NCI-H446 treated with DMSO at 0.1 percent for 48 hours (cell line): Measurements from ENCODE around the gene ATP8A1.
"Not testable (repeated sequence)": the region's sequence is repeated elsewhere in the genome, so short reads cannot be mapped to it uniquely, and the experiment has no call there.

Experiments
- DNase-seq: peaks from one replicate; lab custom pipeline; 2025; lab: John Stamatoyannopoulos, UW

The ATP8A1 gene

GRCh38 chr4:42501624-42502401 is 155.1 kb downstream of the ATP8A1 start:
- DNase-seq: no peak

GRCh38 chr4:42498040-42498439 is 158.9 kb downstream of the ATP8A1 start:
- DNase-seq: no peak

DNA sequence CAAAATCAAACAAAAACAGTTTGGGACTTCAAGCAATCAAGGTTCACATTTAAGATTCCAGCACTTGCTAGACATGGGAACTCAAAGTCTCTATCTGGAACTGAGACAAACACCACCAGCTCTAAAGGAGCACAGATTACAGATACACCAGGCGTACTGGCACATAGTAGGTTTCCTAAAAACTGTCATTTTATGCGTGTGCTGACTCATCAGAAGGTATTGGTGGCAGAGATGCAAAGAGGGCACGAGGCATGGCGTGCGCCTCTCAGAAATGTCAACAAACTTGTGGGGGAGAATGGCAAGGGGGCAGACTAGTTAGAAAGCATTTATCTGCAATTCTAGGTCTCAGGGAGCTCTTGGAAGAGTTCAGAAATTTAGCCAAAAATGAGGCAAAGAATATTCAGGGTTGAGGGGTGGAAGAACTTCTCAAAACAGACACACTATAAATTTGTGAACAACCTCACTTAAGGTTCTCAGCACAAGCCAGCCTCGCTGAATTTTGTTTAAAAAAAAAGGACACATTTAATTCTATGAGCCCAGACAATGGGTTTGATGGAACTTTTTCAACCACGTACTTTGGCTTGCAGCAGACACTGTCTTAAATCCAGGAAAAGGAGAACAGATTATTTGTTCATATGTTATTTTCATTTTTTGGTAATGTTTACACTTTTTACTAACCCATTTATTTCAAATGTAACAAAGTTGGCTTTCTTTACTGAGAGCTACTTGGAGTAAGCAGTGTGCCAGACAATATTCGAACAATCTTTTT is 159.6 kb downstream of the ATP8A1 start:
- DNase-seq: no peak

GRCh38 chr4:42492962-42493361 is 163.9 kb downstream of the ATP8A1 start:
- no peak for DNase-seq

DNA sequence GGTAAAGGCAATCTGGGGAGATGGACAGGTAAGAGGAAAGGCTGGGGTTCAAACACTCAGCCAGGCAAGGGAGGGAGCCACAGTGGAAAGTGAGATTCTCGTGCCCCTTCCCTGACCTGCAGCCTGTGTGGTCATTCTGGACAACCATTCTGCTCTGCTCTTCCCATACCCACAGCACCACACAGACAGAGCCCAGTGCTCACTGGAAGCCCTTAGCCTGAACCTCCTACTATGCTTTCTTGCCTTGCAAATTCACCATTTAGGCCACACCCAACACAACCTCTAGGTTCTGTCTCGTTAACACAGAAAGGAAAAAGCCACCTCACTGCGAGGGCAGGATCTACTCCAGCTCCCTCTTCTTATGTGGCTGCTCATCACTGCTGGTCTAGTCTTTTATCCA is 166.9 kb downstream of the ATP8A1 start:
- DNase-seq: no peak

GRCh38 chr4:42489095-42489494 is 167.8 kb downstream of the ATP8A1 start:
- no peak for DNase-seq

DNA sequence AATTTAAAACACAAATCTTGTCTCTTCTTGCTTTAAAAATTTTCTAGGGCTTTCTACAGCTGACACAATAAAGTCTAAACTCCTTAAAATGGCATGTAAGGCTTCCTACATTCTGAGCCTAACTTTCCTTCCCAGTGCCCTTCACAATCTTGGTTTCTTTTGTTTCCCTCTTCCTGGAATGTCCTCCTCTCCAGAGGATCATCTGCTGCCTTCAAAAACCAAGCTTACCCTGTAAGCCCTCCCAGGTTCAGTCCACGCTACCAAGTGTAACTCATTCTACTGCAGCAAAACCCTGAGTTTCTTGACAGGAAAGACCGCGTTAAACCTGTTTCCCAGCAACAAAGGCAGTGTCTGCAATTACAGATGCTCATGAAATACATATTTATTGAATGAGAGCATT is 168.4 kb downstream of the ATP8A1 start:
- no peak for DNase-seq

DNA sequence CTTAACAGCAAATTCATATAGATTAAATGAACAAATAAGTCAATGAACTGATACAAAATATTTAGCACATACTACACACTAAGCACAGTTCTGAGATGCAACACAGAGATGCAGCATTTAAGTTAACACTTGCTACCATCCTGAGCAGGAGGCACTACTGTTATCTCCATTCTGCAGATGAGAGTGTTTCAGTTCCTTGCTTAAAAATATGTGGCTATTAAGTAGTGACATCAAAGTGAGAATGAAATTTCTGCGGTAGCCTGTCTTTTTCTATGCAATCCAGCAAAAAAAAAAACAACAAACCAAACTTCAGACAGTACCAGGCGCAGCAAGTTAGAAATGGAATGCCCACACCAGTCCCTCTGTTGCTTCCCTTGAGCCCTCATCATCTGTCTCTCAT is 168.8 kb downstream of the ATP8A1 start:
- DNase-seq: no peak

GRCh38 chr4:42487230-42487629 is 169.7 kb downstream of the ATP8A1 start:
- no peak for DNase-seq

- not testable (repeated sequence) for DNase-seq
These were observed 170.7 kb downstream of the ATP8A1 start for GRCh38 chr4:42486156-42486555.

GRCh38 chr4:42484630-42485029 is 172.3 kb downstream of the ATP8A1 start:
- no peak for DNase-seq

- no peak for DNase-seq
These were observed 173.2 kb downstream of the ATP8A1 start for GRCh38 chr4:42483426-42484379.

DNA sequence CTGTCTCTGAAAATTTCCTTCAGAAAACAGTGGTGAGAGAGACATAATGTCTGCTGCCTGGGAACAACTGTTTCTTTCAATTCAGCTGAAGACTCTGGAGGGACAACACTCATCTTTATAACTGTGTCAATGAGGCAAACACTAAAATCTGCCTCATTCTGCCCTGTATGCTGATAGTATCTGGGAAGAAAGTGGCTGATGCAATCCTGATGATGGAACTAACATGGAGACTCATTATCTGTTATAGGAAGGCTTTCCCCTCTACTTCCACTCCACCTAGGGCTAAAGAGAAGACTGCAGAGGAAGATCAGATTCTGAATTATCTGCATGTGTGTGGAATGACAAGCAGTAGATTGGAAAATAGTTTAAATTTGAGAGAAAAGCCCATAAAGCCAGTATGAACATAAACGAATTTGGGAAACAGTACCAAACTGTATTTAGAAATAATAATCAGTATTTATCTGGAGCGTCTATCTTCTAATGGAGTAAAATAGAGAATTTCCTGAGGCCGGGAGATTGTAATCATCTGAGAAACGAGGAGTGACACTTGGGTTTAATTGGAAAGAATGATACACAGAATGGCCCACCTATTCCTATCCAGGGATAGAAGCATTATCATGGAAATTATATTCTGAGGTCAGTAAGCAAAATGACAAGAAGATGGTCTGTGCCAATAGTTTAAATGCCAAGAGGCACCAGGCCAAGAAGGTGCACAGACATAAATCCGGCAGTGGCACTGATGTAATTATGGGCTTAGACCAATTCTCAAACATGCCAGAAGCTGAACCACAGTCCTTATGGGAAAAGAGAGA is 174.2 kb downstream of the ATP8A1 start:
- DNase-seq: peak; percentile 4

- DNase-seq: no peak
These were observed 176.2 kb downstream of the ATP8A1 start for GRCh38 chr4:42480717-42481116.

DNA sequence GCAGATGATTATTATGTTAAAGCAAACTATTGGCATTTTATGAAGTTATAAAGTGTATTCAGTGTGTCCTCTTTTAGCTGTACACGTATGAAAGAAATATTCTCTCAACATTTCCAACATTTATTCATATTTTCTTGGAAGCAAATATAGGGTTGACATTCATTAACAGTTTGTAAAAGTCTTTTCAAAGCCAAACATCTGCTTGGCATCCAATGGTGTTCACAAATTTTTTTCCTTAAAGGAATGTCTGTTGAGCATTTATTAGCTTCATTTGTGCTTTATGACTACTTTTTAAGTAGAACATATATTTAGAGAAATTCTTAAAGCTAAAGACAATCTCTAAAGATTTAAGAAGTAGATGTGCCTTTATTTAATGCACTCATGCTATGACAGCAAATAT is 176.6 kb downstream of the ATP8A1 start:
- DNase-seq: no peak

DNA sequence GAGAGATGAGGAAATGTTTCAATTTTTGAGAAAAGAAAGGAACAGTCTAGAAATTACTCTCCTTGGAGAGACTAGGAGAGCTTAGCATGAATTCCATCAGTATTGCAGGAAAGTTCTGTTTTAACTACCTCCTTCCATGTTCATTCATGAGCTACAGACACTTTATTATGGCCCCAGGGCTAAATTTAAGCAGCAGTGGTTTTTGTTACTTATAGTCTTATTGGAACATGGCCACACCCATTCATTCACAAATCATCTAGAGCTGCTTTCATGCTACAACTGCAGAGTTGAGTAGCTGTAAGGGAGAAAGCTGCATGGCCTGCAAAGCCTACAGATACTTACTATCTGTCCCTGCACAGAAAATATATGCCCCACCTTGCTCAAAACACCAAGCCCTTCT is 178.0 kb downstream of the ATP8A1 start:
- no peak for DNase-seq

GRCh38 chr4:42478509-42478908 is 178.4 kb downstream of the ATP8A1 start:
- no peak for DNase-seq

GRCh38 chr4:42474406-42474805 is 182.5 kb downstream of the ATP8A1 start:
- DNase-seq: no peak

DNA sequence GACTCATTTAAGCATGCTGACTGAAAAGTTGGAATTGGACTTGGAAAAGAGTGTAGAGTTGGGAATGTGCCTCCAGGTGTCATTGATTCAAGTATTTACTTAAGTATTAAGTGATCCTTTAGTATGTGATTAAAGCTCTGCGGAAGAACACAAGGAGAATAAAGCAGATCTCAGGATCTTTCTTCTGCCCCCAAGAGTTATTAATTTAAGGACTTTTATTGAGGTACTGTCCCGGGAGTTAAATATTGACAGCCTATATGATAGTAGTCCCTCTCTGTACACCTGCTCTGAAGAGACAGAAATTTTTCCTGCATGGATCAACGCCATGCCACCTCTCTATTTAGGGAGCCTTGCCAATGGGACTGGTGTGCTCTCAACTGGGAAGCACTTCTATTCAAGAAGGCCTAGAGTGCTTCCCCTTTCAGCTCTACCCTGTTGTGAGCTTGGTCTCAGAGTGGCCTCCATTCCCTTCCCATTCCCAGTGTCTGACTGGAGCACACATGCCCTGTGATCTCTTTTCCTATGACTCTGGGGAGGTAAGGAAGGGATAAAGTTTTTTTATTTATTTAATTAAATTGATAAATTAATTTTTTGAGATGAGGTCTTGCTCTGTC is 183.7 kb downstream of the ATP8A1 start:
- DNase-seq: no peak

DNA sequence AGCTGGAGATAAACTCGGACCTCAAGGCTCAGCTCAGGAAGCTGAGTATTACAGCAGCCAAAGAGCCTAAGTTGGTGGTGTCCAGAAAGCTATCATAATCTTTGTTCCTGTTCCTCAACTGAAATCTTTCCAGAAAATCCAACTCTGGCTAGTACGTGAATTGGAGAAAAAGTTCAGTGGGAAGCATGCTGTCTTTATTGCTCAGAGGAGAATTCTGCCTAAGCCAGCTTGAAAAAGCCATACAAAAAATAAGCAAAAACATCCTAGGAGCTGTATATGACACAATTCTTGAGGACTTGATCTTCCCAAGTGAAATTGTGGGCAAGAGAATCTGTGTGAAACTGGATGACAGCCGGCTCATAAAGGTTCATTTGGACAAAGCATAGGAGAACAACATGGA is 185.0 kb downstream of the ATP8A1 start:
- DNase-seq: no peak

DNA sequence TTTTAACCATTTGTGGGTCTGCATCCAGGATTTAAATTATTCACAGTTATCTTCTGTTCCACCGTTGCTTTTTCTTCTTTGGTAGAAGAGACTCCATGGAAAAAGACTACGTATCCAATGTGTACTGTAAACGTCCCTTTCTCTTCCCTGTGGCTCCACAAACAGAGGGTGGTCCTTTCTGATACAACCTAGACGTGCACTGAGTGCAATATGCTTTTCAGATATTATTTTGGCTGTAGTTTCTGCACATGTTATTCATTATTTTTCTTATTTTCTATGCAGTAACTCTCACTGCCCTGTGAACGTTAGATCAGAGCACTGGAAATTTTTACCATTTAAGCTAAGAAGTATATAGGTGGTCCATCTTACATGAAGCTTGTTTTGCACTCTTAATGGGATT is 186.9 kb downstream of the ATP8A1 start:
- no peak for DNase-seq
